Neural crest cell (in vitro differentiated cells): ENCODE results near the gene CA9. TPM values are rescaled to one million over a fixed set of nuclear protein-coding genes. Genes with fewer than 3 reads are reported as not detected.

Source experiments
- DNase-seq: peaks from one replicate; pipeline ENCODE4 v3.0.0; 2021; ENCODE audit warnings: low read depth, mixed read lengths, low spot score
- H3K27ac Mint-ChIP-seq: one replicate; pipeline ENCODE4 v1.8.0; 2021; ENCODE audit warnings: mild to moderate bottlenecking, mixed read lengths; ENCODE audit not compliant: unreplicated experiment
- H3K27me3 Mint-ChIP-seq: 2 replicates; pipeline ENCODE4 v1.8.0; 2021; ENCODE audit warnings: low read depth, mild to moderate bottlenecking, mixed read lengths
- H3K36me3 Mint-ChIP-seq: 2 replicates; pipeline ENCODE4 v1.8.0; 2021; ENCODE audit warnings: low read depth, mild to moderate bottlenecking, mixed read lengths
- H3K4me1 Mint-ChIP-seq: 2 replicates; pipeline ENCODE4 v1.8.0; 2021; ENCODE audit warnings: mixed read lengths
- H3K4me3 Mint-ChIP-seq: one replicate; pipeline ENCODE4 v1.8.0; 2021; ENCODE audit warnings: mild to moderate bottlenecking, mixed read lengths
- H3K9me3 Mint-ChIP-seq: 2 replicates; pipeline ENCODE4 v1.8.0; 2021; ENCODE audit warnings: mixed read lengths
- CTCF ChIP-seq: fragments of 200-600 bp; sonication (generic); conservative IDR thresholded peaks from 2 replicates; pipeline ENCODE4 v1.5.0; 2021; ENCODE audit warnings: antibody characterized with exemption, mild to moderate bottlenecking
- total RNA-seq: library from RNA; stranded (reverse); gene quantifications from 2 replicates; pipeline ENCODE4 v1.2.1, GENCODE V29; 2021

The CA9 gene
- total RNA-seq, 1 donor from 2014 or later = 0.63 TPM

- no peaks in the 10 kb centered on the region for H3K9me3 Mint-ChIP-seq
- H3K36me3 Mint-ChIP-seq = no peaks in the 10 kb centered on the region
- no peak for TF ChIP-seq CTCF
- peaks cover 26% of the 10 kb centered on the region for H3K4me1 Mint-ChIP-seq
- H3K4me3 Mint-ChIP-seq = peak within 1 kb of the TSS; percentile 47
- peaks cover 7% of the 10 kb centered on the region for H3K27me3 Mint-ChIP-seq
- H3K27ac Mint-ChIP-seq = no peak within 1 kb of the TSS
- DNase-seq = no peak
These were observed 23.2 kb upstream of the CA9 start, which contains the start of gene SIT1 for GRCh38 chr9:35650341-35651158. SIT1 (minus strand) TSS chr9:35650931; CDS start chr9:35650853, 78 bp downstream.

- Mint-ChIP-seq H3K4me1 (peaks cover 25% of the 10 kb centered on the region), H3K9me3 (no peaks in the 10 kb centered on the region), H3K27ac (no peak overlapping the region)
These were observed 21.5 kb upstream of the CA9 start for GRCh38 chr9:35651956-35652828.

GRCh38 chr9:35652829-35653209, 20.9 kb upstream of the CA9 start:
- peaks cover 1% of the 10 kb centered on the region for H3K9me3 Mint-ChIP-seq
- peaks cover 2% of the 10 kb centered on the region for H3K36me3 Mint-ChIP-seq
- no peak overlapping the region for H3K27ac Mint-ChIP-seq
- H3K4me1 Mint-ChIP-seq = peaks cover 25% of the 10 kb centered on the region
- no peak for TF ChIP-seq CTCF
- no peak overlapping the region for H3K4me3 Mint-ChIP-seq
- peaks cover 14% of the 10 kb centered on the region for H3K27me3 Mint-ChIP-seq
- DNase-seq = no peak

More at GRCh38 chr9:35651956-35652828, 21.5 kb upstream of the CA9 start:
- TF ChIP-seq CTCF = no peak
- H3K36me3 Mint-ChIP-seq = no peaks in the 10 kb centered on the region
- peaks cover 9% of the 10 kb centered on the region for H3K27me3 Mint-ChIP-seq
- H3K4me3 Mint-ChIP-seq = peak overlapping the region; percentile 47
- no peak for DNase-seq

GRCh38 chr9:35653611-35654010, 20.1 kb upstream of the CA9 start:
- no peak for DNase-seq
- no peak overlapping the region for H3K4me3 Mint-ChIP-seq
- no peak for TF ChIP-seq CTCF
- H3K9me3 Mint-ChIP-seq = peaks cover 3% of the 10 kb centered on the region
- peaks cover 3% of the 10 kb centered on the region for H3K36me3 Mint-ChIP-seq
- no peak overlapping the region for H3K27ac Mint-ChIP-seq
- H3K4me1 Mint-ChIP-seq = peaks cover 20% of the 10 kb centered on the region
- H3K27me3 Mint-ChIP-seq = peaks cover 14% of the 10 kb centered on the region

- Mint-ChIP-seq H3K9me3 (peaks cover 3% of the 10 kb centered on the region), H3K27ac (no peak overlapping the region), H3K4me1 (peaks cover 37% of the 10 kb centered on the region), H3K27me3 (peaks cover 10% of the 10 kb centered on the region), H3K4me3 (peak overlapping the region; percentile 88), H3K36me3 (peaks cover 7% of the 10 kb centered on the region)
- no peak for TF ChIP-seq CTCF
- DNase-seq = no peak
These were observed 17.4 kb upstream of the CA9 start for GRCh38 chr9:35656348-35656747.
